HG02798 (cell line): ENCODE data around the gene TEKT2.
A peak's percentile ranks its signal among the peaks of the same experiment; 100 is the strongest.

Source experiments
- ATAC-seq: cut with Tn5 transposase; IDR thresholded peaks from one replicate; pipeline ENCODE4 v1.9.1; 2021; ENCODE audit warnings: mild to moderate bottlenecking; ENCODE audit not compliant: unreplicated experiment, poor library complexity

The TEKT2 gene

GRCh38 chr1:36086529-36087232 lies 2.8 kb downstream of the TEKT2 start:
- no peak for ATAC-seq

GRCh38 chr1:36087233-36088123 lies 3.6 kb downstream of the TEKT2 start:
- ATAC-seq: no peak

GRCh38 chr1:36088265-36088576 lies 4.3 kb downstream of the TEKT2 start:
- no peak for ATAC-seq

- ATAC-seq: peak; percentile 83
Measured at GRCh38 chr1:36088577-36089392, 4.9 kb downstream of the TEKT2 start, which contains the start of gene ADPRS. TSS of gene ADPRS (plus strand) at chr1:36088892. CDS start at chr1:36088905, 13 bp downstream.

GRCh38 chr1:36089393-36090121 lies 5.7 kb downstream of the TEKT2 start:
- no peak for ATAC-seq

- ATAC-seq: no peak
Measured at GRCh38 chr1:36091141-36091540, 7.2 kb downstream of the TEKT2 start.

DNA sequence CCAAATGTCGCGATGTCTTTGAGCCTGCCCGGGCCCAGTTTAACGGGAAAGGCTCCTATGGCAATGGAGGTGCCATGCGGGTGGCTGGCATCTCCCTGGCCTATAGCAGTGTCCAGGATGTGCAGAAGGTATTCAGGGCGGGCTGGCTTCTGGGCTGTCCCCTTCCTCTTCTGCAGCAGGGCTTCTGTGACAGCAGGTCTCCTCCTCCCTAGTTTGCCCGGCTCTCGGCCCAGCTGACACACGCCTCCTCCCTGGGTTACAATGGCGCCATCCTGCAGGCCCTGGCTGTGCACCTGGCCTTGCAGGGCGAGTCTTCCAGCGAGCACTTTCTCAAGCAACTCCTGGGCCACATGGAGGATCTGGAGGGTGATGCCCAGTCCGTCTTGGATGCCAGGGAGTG lies 7.8 kb downstream of the TEKT2 start:
- ATAC-seq: no peak

GRCh38 chr1:36092166-36092797 lies 8.4 kb downstream of the TEKT2 start:
- no peak for ATAC-seq

GRCh38 chr1:36092798-36093185 lies 8.9 kb downstream of the TEKT2 start:
- ATAC-seq: no peak

GRCh38 chr1:36093226-36093625 lies 9.3 kb downstream of the TEKT2 start:
- ATAC-seq: no peak

- ATAC-seq: no peak
Measured at GRCh38 chr1:36093929-36094328, 10.0 kb downstream of the TEKT2 start.

- ATAC-seq: no peak
Measured at GRCh38 chr1:36094621-36095061, 10.7 kb downstream of the TEKT2 start.

GRCh38 chr1:36095760-36096405 lies 12.0 kb downstream of the TEKT2 start:
- no peak for ATAC-seq

DNA sequence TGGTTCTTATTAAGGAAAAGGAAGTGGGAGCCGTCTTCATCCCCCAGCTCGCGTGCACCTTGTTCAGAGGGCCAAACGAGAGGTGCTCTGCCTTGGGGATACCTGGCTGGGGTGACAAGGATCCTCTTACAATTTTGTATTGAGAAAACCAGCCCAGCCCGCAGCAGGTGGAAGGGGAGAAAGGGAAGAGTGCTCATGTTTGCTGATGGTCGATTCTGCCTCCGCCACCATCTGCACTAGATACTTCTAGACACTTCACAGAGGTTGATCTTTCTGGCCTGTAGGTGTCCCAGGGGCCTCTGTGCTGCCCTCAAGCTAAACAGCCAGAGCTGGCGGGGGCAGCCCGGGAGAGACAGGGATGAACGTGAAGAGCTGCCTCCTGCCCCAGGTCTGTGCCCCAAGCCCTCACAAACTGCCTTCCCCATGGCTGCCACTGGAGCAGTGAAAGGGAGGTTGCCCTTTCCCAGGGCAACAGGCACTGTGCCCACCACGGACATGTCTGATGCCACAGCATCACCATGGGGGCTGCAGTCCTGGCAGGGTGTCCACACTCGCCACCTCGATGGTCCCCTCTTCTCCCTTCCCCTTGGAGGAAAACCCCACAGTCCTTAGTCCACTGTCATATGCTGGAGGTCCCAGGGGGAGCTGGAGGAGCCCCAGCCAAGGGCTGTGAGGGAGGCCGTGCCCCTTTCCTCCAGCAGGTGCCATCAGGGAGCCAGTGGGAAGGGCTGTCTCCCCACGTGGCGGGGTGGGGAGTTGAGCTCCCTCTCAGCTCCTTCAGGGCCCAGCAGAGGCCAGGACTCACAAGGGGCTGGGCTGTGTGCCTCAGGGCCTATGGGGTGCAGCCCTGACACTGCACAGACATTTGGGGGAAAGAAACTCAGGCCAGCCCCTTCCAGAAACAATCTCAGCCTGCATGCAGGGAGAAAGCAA lies 12.9 kb downstream of the TEKT2 start:
- ATAC-seq: no peak

- ATAC-seq: no peak
Measured at GRCh38 chr1:36097693-36098585, 14.0 kb downstream of the TEKT2 start.

DNA sequence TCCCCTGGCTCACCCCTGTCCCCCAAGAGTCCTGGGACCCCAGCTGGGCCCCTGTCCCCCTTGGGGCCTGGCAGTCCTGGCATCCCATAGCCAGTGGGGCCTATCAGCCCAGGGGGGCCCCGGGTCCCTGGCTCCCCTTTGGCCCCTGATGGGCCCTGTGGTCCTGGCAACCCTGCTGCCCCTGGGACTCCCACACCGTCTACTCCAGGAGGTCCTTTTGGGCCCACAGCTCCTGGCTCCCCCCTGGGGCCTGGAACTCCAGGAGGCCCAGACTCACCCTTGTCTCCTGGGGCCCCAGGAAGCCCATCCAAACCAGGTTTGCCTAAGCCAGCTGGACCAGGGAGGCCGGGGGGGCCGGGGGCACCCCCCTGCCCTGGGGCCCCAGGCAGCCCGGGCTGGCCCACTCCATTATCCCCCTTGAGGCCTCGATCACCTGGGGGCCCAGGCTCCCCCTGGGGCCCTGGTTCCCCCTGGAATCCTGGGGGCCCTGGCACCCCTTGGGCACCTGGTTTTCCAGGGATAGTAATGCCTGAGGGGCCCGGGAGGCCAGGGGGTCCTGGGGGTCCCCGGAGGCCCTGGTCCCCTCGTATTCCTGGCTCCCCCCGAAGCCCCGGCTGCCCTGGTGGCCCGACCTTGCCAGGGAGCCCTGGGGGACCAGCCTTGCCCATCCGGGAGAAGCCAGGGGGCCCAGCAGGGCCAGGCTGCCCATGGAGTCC lies 14.9 kb downstream of the TEKT2 start:
- ATAC-seq: no peak
